PFSK-1 (cell line): ENCODE measurements around the gene STKLD1.

Experiments used
- FOXP2 ChIP-seq: optimal IDR thresholded peaks from 2 replicates; pipeline ENCODE3; 2011; ENCODE audit warnings: borderline replicate concordance, control low read depth, inconsistent platforms; ENCODE audit not compliant: insufficient read depth; ENCODE audit errors: extremely low read length, extremely low read depth
- POLR2AphosphoS5 ChIP-seq: IDR thresholded peaks from 2 replicates; pipeline ENCODE4 v1.6.1; 2012; ENCODE audit warnings: low read depth, mild to moderate bottlenecking, control low read depth, low read length, moderate library complexity
- SIN3A ChIP-seq: IDR thresholded peaks from 2 replicates; pipeline ENCODE4 v1.6.1; 2012; ENCODE audit warnings: mild to moderate bottlenecking, low read length, moderate library complexity, borderline replicate concordance; ENCODE audit not compliant: insufficient read depth
- TAF1 ChIP-seq: IDR thresholded peaks from 2 replicates; pipeline ENCODE4 v1.6.1; 2012; ENCODE audit warnings: low read length, control low read depth, borderline replicate concordance; ENCODE audit not compliant: insufficient read depth
- TF ChIP-seq, protein P1 (sequence below), 2 experiments: IDR thresholded peaks; 2 replicates each; pipeline versions ENCODE4 v1.6.1 to v1.8.0; 2011 to 2012; ENCODE audit warnings: low read depth in 2 of 2, low read length in 2 of 2, control low read depth in 1 of 2, inconsistent platforms in 1 of 2, mild to moderate bottlenecking in 1 of 2, moderate library complexity in 1 of 2; ENCODE audit not compliant: insufficient read depth in 1 of 2

The STKLD1 gene

DNA sequence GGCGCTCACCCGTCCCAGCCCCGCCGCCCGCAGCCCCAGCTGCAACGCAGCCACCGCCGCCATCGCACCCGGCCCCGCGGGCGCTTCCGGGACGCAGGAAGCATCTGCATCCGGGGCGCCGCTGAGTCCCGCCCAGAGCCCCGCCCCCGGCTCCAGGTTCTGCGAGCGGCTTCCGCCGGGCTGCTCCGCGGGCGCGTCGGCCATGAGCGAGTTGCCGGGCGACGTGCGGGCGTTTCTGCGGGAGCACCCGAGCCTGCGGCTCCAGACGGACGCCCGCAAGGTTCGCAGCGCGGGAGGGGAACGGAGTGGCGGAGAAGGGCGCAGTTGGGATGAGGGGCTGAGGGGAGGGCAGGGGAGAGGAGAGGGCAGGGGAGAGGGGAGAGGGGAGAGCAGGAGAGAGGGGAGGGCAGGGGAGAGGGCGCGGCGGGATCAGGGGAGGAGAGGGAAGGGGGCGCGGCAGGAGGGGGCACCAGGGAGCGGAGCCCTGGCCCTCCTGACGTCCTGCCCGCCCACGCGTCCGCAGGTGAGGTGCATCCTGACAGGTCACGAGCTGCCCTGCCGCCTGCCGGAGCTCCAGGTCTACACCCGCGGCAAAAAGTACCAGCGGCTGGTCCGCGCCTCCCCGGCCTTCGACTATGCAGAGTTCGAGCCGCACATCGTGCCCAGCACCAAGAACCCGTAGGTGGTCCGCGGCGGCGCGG is 19.6 kb upstream of the STKLD1 start, which contains the start of the genes SURF1 and SURF2:
SURF1 (minus strand) TSS at position 97 of the 701 bp plus-strand sequence; CDS start at position 63, 34 bp downstream.
SURF2 (plus strand) TSS at position 160 of the 701 bp plus-strand sequence; CDS start at position 203, 43 bp downstream.
- TF ChIP-seq FOXP2 (no peak), SIN3A (peak; percentile 39; the same call in 1 of the 2 replicates), POLR2AphosphoS5 (peak; percentile 80), TAF1 (peak; percentile 58; the same call in 1 of the 2 replicates)
- TF ChIP-seq, protein P1, sequence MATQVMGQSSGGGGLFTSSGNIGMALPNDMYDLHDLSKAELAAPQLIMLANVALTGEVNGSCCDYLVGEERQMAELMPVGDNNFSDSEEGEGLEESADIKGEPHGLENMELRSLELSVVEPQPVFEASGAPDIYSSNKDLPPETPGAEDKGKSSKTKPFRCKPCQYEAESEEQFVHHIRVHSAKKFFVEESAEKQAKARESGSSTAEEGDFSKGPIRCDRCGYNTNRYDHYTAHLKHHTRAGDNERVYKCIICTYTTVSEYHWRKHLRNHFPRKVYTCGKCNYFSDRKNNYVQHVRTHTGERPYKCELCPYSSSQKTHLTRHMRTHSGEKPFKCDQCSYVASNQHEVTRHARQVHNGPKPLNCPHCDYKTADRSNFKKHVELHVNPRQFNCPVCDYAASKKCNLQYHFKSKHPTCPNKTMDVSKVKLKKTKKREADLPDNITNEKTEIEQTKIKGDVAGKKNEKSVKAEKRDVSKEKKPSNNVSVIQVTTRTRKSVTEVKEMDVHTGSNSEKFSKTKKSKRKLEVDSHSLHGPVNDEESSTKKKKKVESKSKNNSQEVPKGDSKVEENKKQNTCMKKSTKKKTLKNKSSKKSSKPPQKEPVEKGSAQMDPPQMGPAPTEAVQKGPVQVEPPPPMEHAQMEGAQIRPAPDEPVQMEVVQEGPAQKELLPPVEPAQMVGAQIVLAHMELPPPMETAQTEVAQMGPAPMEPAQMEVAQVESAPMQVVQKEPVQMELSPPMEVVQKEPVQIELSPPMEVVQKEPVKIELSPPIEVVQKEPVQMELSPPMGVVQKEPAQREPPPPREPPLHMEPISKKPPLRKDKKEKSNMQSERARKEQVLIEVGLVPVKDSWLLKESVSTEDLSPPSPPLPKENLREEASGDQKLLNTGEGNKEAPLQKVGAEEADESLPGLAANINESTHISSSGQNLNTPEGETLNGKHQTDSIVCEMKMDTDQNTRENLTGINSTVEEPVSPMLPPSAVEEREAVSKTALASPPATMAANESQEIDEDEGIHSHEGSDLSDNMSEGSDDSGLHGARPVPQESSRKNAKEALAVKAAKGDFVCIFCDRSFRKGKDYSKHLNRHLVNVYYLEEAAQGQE (IDR thresholded peaks at IDR 0.05; ENCODE audit: insufficient read depth in 1 of 2, low read depth in 2 of 2, low read length in 2 of 2), result no peak

GRCh38 chr9:133357656-133358055 is 18.5 kb upstream of the STKLD1 start:
- TF ChIP-seq, protein P1 (IDR thresholded peaks at IDR 0.05; ENCODE audit: insufficient read depth in 1 of 2, low read depth in 2 of 2, low read length in 2 of 2), result no peak
- TF ChIP-seq TAF1 (no peak), SIN3A (no peak), FOXP2 (no peak)

DNA sequence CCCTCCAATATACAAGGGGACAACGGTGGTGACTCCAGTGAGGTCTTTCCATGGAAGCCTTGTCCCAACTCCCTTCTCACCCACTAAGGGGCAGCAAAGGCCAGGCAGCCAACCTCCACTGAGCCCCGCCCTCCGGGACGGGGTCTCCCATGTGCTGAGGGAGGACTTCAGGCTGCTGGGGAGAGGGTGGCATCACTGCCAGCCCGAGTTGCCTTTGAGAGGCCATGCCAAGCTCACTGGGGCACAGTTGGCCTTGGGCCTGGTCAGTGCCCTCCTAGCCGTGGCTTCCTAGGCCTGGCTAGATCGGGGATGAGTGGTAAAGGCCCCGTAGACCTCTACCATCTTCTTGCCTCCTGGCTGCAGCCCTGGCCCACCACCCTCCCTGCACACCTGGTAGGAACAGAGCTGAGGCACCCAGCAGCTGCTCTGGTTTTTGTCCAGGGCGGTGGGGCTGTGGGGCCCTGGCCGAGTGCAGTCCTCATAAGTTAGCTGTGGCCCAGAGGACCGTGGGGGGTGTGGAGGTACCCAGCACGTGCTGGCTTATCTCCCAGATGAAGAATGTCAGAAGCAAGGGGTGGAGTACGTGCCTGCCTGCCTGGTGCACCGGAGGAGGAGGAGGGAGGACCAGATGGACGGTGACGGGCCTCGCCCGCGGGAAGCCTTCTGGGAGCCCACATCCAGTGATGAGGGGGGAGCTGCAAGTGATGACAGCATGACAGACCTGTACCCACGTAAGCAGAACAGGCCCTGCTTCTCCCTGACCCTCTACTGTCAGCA is 16.6 kb upstream of the STKLD1 start:
- no peak for TF ChIP-seq FOXP2
- TF ChIP-seq, protein P1 (IDR thresholded peaks at IDR 0.05; ENCODE audit: insufficient read depth in 1 of 2, low read depth in 2 of 2, low read length in 2 of 2), result no peak
- no peak for TF ChIP-seq SIN3A
- no peak for TF ChIP-seq TAF1
- no peak; the same call in 1 of the 2 replicates for TF ChIP-seq POLR2AphosphoS5

DNA sequence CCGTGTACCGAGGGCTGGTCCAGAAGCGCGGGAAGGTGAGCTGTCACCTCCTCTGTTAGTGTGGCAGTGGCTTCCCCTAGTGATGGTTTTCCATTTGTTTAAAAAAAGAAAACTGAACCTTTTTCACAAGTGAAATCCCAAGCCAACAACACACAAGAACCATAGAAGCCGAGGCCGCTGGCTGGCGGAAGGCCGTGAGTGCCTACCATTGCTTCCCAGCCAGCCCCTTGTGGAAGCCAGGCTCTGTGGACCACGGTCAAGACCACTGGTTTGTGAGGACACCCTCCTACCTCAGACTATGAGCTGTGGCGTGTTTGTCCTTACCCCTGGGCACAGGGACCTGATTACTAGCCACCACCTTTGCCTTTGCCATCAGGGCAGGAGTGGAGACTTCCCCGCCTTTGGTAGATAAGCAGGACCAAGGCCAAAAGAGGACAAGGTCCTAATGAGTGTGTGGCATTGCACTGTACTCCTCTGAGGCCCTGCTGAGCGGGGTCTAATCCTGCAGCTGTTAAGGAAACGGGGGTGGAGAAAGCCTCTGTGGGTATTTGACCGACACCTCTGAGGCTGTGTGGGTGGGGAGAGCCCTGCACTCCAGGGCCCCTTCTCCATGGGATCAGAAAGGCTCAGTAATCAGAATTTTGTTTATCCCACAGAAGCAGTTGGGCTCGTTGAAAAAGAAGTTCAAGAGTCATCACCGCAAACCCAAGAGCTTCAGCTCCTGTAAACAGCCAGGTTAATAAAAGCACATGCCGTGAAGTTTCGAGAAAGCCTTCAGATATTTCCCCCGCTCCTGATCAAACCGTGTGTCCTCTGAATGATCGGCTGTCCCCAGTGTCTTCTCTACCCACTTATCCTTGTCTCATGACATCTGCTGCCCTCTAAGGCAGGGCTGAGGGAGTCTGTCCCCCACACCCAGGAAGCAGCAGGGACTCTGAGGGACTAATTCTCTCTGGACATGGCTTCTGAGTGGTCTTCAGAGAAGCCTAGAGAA is 15.5 kb upstream of the STKLD1 start:
- TF ChIP-seq SIN3A, result no peak
- no peak for TF ChIP-seq FOXP2
- no peak; the same call in 1 of the 2 replicates for TF ChIP-seq POLR2AphosphoS5
- TF ChIP-seq, protein P1 (IDR thresholded peaks at IDR 0.05; ENCODE audit: insufficient read depth in 1 of 2, low read depth in 2 of 2, low read length in 2 of 2), result no peak
- TF ChIP-seq TAF1, result no peak
